HepG2 (cell line): ENCODE measurements around the gene CDK6. TPM values are rescaled to one million over a fixed set of nuclear protein-coding genes. Genes with fewer than 3 reads are reported as not detected.

Source experiments
- ETV5 ChIP-seq: IDR thresholded peaks from 2 replicates; pipeline ENCODE4 v1.6.1; 2018; ENCODE audit warnings: missing biosample characterization, missing genetic modification reagents, inconsistent platforms, borderline replicate concordance
- FOXA1 ChIP-seq, 2 experiments: fragments of 450-650 bp in 1 of 2; sonication (generic) in 1 of 2; formaldehyde crosslinking in 1 of 2; IDR thresholded peaks; 2 replicates each; pipeline versions ENCODE4 v1.4.0 to v1.6.1; 2016 to 2020; ENCODE audit warnings: missing genetic modification reagents in 1 of 2
- FOXK1 ChIP-seq: sonication (generic); formaldehyde crosslinking; IDR thresholded peaks from 2 replicates; pipeline ENCODE4 v1.4.0; 2020; ENCODE audit warnings: low read depth, missing genetic modification reagents, borderline replicate concordance
- HOXA7 ChIP-seq: sonication (generic); formaldehyde crosslinking; IDR thresholded peaks from 2 replicates; pipeline ENCODE4 v1.8.1; 2022; ENCODE audit warnings: mild to moderate bottlenecking, missing genetic modification reagents, moderate library complexity
- RERE ChIP-seq: IDR thresholded peaks from 2 replicates; pipeline ENCODE4 v1.6.1; 2016; ENCODE audit warnings: low read depth, missing genetic modification reagents, missing compliant biosample characterization
- SP5 ChIP-seq: IDR thresholded peaks from 2 replicates; pipeline ENCODE4 v1.6.1; 2016; ENCODE audit warnings: low read depth, borderline replicate concordance
- SSRP1 ChIP-seq: IDR thresholded peaks from 2 replicates; pipeline ENCODE4 v1.6.1; 2016; ENCODE audit warnings: control low read depth
- UBTF ChIP-seq: sonication (generic); formaldehyde crosslinking; IDR thresholded peaks from 2 replicates; pipeline ENCODE4 v1.4.0; 2020; ENCODE audit warnings: mild to moderate bottlenecking, missing genetic modification reagents
- ZFP62 ChIP-seq: sonication (generic); formaldehyde crosslinking; IDR thresholded peaks from 2 replicates; pipeline ENCODE4 v1.4.0; 2020; ENCODE audit warnings: missing genetic modification reagents
- ZHX1 ChIP-seq: sonication (generic); formaldehyde crosslinking; IDR thresholded peaks from 2 replicates; pipeline ENCODE4 v1.8.1; 2022; ENCODE audit warnings: low read depth, mild to moderate bottlenecking, missing genetic modification reagents
- ZNF180 ChIP-seq: sonication (generic); formaldehyde crosslinking; IDR thresholded peaks from 2 replicates; pipeline ENCODE4 v1.4.0; 2020; ENCODE audit warnings: low read depth, missing genetic modification reagents, borderline replicate concordance
- ZNF383 ChIP-seq: sonication (generic); formaldehyde crosslinking; IDR thresholded peaks from 2 replicates; pipeline ENCODE4 v1.4.0; 2020; ENCODE audit warnings: missing genetic modification reagents, mild to moderate bottlenecking, borderline replicate concordance
- ZNF441 ChIP-seq: sonication (generic); formaldehyde crosslinking; IDR thresholded peaks from 2 replicates; pipeline ENCODE4 v1.7.0; 2021; ENCODE audit warnings: missing genetic modification reagents, borderline replicate concordance
- ZNF713 ChIP-seq: sonication (generic); formaldehyde crosslinking; IDR thresholded peaks from 2 replicates; pipeline ENCODE4 v1.4.0; 2020; ENCODE audit warnings: mild to moderate bottlenecking, missing genetic modification reagents
- ZNF784 ChIP-seq: sonication (generic); formaldehyde crosslinking; IDR thresholded peaks from 2 replicates; pipeline ENCODE4 v1.5.1; 2020; ENCODE audit warnings: missing genetic modification reagents, mild to moderate bottlenecking, borderline replicate concordance
- polyA plus RNA-seq, 8 experiments: library from polyadenylated mRNA; depleted of rRNA in 3 of 8; stranded (reverse) in 7 of 8; unstranded in 1 of 8; fragments of >200 nt; fragmentation: Illumina TruSeq in 4 of 8; extraction: Trizol in 4 of 8; gene quantifications; 2 replicates each; pipeline versions ENCODE4 v1.2.1 to v1.2.3, GENCODE V29; 2011 to 2016; ENCODE audit warnings: low read depth in 4 of 8, missing spikeins in 1 of 8, mixed read lengths in 1 of 8; ENCODE audit not compliant: insufficient read depth in 1 of 8
- total RNA-seq, 5 experiments: library from RNA; depleted of rRNA; stranded (reverse); fragments of >200 nt; fragmentation: Illumina TruSeq; extraction: Trizol; gene quantifications; 2 replicates each; pipeline ENCODE4 v1.2.3, GENCODE V29; 2016; ENCODE audit warnings: low read depth in 1 of 5

Gene CDK6
- total and polyA plus RNA-seq, 2 of the 13 experiments (the other 11 are each of a cell fraction or from before 2014, with no cell fraction given) = 34.6 to 90.8 TPM

- TF ChIP-seq FOXK1 (CRISPR knock-in tag) (peak; percentile 26; the same call in 1 of the 2 replicates), RERE (no peak), ZNF383 (no peak), ZHX1 (CRISPR knock-in tag) (peak; percentile 87; the same call in 1 of the 2 replicates), UBTF (CRISPR knock-in tag) (peak; percentile 70; the same call in 1 of the 2 replicates), SP5 (no peak), SSRP1 (no peak), FOXA1 (IDR thresholded peaks at IDR 0.05) (no peak), FOXA1 (CRISPR knock-in tag; IDR thresholded peaks at IDR 0.05) (peak; percentile 43), ZNF784 (CRISPR knock-in tag) (peak; percentile 30; the same call in 1 of the 2 replicates), ZNF713 (CRISPR knock-in tag) (no peak), ZFP62 (CRISPR knock-in tag) (no peak), ETV5 (CRISPR knock-in tag) (no peak; the same call in 1 of the 2 replicates), HOXA7 (CRISPR knock-in tag) (no peak), ZNF180 (CRISPR knock-in tag) (no peak), ZNF441 (CRISPR knock-in tag) (0 out of 2 replicates have a peak, but pooled peaks have one; percentile 15)
Observed at GRCh38 chr7:92833024-92833765, 3.2 kb downstream of the CDK6 start (continued).
